Renal cortical epithelial cell (primary cell): ENCODE data around the gene PAFAH1B1. TPM values are rescaled to one million over a fixed set of nuclear protein-coding genes. Genes with fewer than 3 reads are reported as not detected.
A peak's percentile ranks its signal among the peaks of the same experiment; 100 is the strongest.

Experiments used
- DNase-seq: peaks from one replicate; pipeline ENCODE4 v3.0.0-alpha.2; 2011; ENCODE audit warnings: low read depth
- total RNA-seq: library from RNA; depleted of rRNA; stranded (reverse); fragments of >200 nt; gene quantifications from 2 replicates; pipeline ENCODE4 v1.2.3, GENCODE V29; 2014

PAFAH1B1 gene
- total RNA-seq, 1 donor from 2014 or later = 169 TPM

GRCh38 chr17:2704031-2704889 lies 110.8 kb downstream of the PAFAH1B1 start:
- DNase-seq = no peak

- DNase-seq = no peak
These were observed 111.4 kb downstream of the PAFAH1B1 start for GRCh38 chr17:2704890-2705248.

- peak; percentile 53 for DNase-seq
These were observed 111.8 kb downstream of the PAFAH1B1 start for GRCh38 chr17:2705263-2705662.

GRCh38 chr17:2705888-2706795 lies 112.7 kb downstream of the PAFAH1B1 start:
- no peak for DNase-seq

GRCh38 chr17:2706911-2707510 lies 113.6 kb downstream of the PAFAH1B1 start:
- no peak for DNase-seq

GRCh38 chr17:2707721-2708584 lies 114.5 kb downstream of the PAFAH1B1 start:
- no peak for DNase-seq

- no peak for DNase-seq
These were observed 115.2 kb downstream of the PAFAH1B1 start for GRCh38 chr17:2708585-2709182.

GRCh38 chr17:2709183-2709661 lies 115.8 kb downstream of the PAFAH1B1 start:
- peak; percentile 36 for DNase-seq

GRCh38 chr17:2710071-2710802 lies 116.8 kb downstream of the PAFAH1B1 start:
- DNase-seq = no peak

- DNase-seq = peak; percentile 88
These were observed 117.6 kb downstream of the PAFAH1B1 start for GRCh38 chr17:2710803-2711607.

GRCh38 chr17:2711608-2712299 lies 118.3 kb downstream of the PAFAH1B1 start, which contains the start of gene CLUH:
TSS of gene CLUH (minus strand) at chr17:2711764. CDS start at chr17:2711661, 103 bp downstream.
- DNase-seq = peak; percentile 90

- no peak for DNase-seq
These were observed 119.0 kb downstream of the PAFAH1B1 start for GRCh38 chr17:2712300-2713043.

- DNase-seq = no peak
These were observed 120.4 kb downstream of the PAFAH1B1 start for GRCh38 chr17:2713881-2714280.

GRCh38 chr17:2716649-2717048 lies 123.2 kb downstream of the PAFAH1B1 start:
- DNase-seq = no peak

GRCh38 chr17:2718150-2718938 lies 124.9 kb downstream of the PAFAH1B1 start:
- DNase-seq = no peak

GRCh38 chr17:2719861-2720260 lies 126.4 kb downstream of the PAFAH1B1 start:
- no peak for DNase-seq

- no peak for DNase-seq
These were observed 128.1 kb downstream of the PAFAH1B1 start for GRCh38 chr17:2721603-2722002.
